Fibroblast of skin of left biceps (primary cell): ENCODE measurements around the gene MAMLD1.

ENCODE experiments used
- DNase-seq, 2 experiments: peaks; one replicate each; pipeline ENCODE4 v3.0.0-alpha.2; 2013; ENCODE audit warnings: low read depth in 2 of 2

Gene MAMLD1

DNA sequence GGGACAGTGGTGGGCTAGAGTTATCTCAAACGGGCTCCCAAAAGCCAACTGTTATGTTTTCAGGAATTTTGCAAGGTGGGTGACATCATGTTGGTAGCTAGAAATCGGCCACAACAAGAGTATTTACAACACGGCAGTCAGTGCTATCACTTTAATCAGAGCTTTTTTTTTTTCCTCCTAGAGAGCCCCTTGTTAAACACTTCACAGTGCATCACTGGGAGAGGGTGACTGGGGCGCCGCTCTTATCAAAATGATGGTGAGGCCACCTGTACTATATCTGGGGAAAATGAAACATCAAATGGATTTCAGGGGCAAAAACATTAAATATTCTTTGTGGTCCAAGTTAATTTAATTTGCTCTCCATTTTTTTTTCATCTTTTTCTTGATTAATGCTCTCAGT lies 44.9 kb downstream of the MAMLD1 start:
- no peak for DNase-seq

DNA sequence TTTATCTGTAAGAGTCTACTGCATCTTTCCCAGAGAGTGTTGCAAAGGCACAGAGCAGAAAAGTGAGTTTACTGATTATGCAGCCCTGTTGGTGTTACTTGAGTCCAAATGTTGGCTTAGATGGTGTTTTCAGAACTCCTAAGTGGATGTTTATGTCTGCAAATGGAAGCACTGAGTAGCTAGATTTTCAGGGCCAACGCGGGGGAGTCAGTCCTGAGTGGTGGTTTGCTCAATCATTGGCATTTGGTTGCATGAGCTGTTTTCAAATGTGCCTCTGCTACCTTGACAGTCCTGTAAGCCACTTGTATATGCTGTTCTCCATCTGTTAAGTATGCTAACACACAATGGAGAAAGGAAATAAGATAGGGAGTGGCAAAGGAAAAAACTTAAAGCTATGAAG lies 45.4 kb downstream of the MAMLD1 start:
- DNase-seq: no peak

DNA sequence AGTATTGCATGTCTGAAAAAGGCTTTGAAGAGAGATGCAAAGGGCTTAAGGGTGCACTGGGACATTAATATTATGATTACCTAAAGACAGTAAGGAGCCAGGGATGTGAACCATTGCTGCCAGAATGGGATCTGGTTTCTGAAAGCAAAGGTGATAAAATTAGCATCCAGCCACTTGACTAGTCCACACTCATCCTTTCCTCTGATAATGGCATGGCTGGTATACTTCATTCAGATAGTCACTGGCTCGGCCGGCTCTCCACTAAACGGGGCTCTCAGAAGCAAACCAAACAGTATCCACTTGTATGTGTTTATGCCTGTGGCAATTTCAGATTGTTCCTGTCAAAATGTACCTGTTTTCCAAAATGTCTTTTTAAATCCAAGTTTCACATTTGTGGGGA lies 46.4 kb downstream of the MAMLD1 start:
- DNase-seq: no peak

- no peak for DNase-seq
Measured at GRCh38 chrX:150409964-150410363, 46.8 kb downstream of the MAMLD1 start.

DNA sequence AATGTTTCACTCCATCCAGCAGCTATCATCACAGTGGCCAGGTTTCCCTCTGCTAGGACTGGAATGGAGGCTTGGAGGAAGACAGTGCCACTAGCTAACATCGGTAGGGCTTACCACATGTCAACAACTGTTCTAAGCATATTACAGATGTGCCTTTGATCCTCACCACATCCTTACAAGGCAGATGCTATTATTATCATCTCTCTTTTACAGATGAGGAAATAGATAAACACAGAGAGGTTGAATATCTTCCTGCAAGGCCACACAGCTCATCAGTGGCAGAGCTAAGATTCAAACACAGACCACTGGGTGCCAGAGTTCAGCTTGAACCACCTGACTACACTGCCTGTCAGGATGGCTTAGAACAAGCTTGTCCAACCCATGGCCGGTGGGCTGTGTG lies 47.4 kb downstream of the MAMLD1 start:
- DNase-seq: no peak

GRCh38 chrX:150411656-150412055 lies 48.5 kb downstream of the MAMLD1 start:
- DNase-seq: no peak

- no peak for DNase-seq
Measured at GRCh38 chrX:150414228-150414627, 51.1 kb downstream of the MAMLD1 start.

DNA sequence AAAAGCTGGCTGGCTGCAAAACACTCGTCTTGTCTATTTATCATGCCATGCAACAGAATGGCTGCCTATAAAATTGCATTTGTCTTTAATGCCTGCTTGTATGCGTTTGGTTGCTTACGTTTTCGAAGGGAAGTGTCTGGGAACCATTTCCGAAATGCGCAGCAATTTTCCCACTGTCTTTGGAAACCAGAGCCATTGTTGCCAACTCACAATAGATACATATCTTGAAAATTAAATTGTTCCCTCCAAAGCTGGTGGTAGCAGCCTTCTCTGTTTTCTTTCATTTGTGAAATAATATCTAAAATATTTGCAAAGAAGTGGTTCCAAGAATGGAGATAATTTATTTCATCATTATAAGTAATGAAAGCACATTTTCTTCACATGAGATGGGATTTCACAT lies 53.4 kb downstream of the MAMLD1 start:
- DNase-seq: no peak

DNA sequence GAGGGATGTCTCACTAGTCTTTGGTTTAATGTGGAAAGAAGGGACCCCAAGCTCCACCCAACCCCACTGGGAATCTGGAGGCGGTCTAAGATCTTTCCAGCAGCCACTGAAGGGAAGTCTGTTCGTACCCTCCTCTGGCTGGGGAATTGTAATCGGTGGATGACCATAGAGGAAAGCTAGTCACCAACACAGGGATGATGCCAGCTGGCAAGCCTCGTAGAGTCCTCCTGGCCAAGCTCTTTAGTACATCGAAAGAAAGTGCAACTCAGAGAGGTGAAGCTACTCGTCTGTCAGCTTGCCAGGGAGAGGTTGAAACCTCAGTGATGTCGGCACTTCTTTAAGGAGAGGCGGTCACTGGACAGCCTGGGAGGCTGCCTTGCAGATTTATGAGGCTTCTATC lies 58.7 kb downstream of the MAMLD1 start:
- DNase-seq: no peak

DNA sequence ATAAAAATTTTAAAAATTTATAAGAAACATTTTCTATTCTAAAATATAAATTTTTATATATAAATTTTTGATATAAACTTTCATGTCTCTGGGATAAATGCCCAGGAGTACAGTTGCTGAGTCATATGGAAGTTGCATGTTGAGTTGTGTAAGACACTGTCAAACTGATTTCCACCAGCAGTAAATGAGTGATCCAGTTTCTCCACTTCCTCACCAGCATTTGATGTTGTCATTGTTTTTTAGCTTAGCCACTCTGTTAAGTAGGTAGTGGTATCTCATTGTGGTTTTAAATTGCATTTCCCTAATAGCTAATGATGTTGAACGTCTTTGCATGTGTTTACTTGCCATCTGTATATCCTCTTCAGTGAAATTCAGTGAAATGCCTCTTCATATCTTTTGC lies 66.5 kb downstream of the MAMLD1 start:
- peak; percentile 33 to 35 for DNase-seq

DNA sequence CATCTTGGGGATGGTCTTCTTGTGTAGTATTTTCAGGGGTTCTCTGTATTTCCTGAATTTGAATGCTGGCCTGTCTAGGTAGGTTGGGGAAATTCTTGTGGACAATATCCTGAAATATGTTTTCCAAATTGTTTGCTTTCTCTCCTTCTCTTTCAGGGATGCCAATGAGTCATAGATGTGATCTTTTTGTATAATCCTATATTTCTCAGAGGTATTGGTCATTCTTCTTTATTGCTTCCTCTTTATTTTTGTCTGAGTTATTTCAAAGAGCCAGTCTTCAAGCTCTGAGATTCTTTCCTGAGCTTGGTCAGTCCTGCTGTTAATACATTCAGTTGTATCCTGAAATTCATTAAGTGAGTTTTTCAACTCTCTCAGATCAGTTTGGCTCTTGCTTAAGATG lies 73.1 kb downstream of the MAMLD1 start:
- no peak for DNase-seq

DNA sequence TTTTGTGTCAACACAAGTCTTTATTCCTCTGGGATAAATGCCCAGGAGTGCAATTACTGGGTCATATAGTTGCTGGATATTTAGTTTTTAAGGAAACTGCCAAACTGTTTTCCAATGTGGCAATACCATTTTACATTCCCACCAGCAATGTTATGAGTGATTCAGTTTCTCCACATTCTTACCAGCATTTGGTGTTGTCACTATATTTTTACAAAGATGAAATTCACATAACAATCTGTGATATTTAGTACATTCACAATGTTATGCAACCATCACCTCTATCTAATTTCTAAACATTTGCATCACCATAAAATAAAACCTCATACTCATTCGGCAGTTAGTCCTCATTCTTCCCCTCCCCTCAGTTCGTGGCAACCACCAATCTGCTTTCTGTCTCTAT lies 75.0 kb downstream of the MAMLD1 start:
- peak; percentile 5 to 8 for DNase-seq

GRCh38 chrX:150446151-150446550 lies 83.0 kb downstream of the MAMLD1 start:
- DNase-seq: no peak

DNA sequence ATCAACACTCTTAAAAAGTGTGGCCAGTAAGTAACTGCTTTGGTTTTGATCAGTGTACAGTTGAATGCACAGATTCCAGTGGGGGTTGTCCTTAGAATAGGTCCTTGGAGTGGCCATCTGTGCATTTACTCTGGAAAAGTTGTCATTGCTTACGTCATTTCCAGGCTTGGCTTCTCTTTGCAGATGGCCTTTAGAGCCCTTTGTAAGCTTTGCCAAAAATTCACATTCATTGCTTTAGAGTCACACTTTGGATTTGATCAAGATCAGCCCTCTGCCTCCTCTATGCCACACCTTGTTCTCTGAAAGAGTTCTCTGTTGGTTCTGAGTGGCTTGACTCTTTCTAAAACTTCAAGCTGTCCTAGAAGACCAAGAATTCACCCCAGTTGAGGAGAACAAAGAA lies 83.9 kb downstream of the MAMLD1 start:
- no peak for DNase-seq

- DNase-seq: no peak
Measured at GRCh38 chrX:150449313-150449712, 86.2 kb downstream of the MAMLD1 start.

DNA sequence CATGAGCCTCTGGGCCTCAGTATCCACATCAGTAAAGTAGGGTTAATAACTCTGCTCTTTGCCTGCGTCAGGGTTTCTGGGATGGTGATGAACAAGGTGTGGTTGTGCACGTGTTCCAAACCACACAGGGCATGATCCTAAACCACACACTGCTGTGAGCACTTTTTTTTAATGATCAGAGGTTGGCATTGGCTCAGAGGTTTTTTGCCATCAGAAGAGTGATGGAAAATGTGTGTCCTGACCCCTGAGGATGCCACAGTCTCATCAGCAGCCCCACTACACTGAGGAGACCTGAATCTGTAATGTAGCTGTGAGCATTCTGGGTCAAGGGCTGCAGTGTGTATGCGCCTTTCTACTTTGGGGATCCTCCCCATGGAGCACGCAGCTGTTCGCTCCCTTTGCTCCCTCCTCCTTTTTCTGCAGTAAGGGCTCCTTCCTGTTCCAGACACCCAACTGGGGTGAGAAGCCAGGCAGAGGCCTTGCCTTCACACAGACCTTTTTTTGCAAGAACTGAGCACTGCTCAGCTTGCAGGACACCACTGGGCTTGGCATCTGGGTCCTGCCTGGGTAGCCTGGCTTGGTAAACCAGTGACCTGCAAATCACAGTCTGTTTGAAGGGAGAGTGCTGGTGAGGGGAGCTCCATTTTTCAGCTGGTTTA lies 87.5 kb downstream of the MAMLD1 start:
- no peak for DNase-seq

- DNase-seq: no peak
Measured at GRCh38 chrX:150451953-150452352, 88.8 kb downstream of the MAMLD1 start.

DNA sequence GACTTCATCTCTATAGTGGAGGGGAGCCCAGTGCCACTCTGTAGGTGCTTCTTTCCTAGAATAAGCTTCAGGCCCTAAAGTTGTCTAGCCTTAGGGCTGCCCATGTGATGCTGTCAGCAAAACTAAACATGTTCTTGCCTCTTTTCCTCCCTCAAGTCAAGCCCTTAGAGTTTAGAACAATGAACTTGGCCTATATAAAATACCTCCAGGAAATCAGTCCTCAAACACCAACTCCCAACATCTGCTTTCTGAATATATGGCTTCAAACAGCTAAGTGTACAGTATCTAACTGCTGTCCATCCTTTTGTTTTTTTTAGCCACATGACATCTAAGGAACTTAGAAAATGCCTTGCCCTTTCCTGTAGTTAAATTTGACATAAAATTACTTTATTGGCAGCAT lies 91.0 kb downstream of the MAMLD1 start:
- no peak for DNase-seq

DNA sequence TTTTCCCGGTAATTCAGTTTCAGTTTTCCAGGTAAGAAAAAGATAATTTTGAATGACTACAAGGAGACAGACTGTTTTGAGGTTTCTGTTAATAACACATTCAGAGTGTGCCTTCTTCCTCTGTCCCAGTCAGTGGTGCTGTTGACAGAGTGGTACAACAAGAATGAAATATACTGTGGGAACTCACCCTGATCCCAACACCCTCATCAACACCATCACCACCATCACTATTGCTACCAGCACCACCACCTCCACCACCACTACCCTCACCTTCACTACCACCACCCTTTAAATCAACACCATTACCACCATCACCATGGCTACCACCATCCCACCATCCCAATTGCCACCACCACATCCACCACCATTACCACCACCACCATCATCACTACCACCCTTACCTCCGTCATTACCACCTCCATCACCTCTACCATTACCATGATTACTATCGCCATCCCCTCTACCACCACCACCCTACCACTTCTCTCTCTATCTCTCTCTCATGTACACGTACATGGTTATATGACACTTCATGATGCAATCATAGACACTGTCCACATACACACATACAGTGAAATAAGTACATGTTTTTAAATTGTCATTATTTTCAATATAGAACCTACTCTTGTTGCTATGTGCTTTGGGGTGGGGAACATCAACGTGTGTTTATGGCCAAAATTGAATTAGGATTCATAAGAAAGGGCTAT lies 91.5 kb downstream of the MAMLD1 start:
- DNase-seq: no peak

- no peak for DNase-seq
Measured at GRCh38 chrX:150455215-150455608, 92.1 kb downstream of the MAMLD1 start.

DNA sequence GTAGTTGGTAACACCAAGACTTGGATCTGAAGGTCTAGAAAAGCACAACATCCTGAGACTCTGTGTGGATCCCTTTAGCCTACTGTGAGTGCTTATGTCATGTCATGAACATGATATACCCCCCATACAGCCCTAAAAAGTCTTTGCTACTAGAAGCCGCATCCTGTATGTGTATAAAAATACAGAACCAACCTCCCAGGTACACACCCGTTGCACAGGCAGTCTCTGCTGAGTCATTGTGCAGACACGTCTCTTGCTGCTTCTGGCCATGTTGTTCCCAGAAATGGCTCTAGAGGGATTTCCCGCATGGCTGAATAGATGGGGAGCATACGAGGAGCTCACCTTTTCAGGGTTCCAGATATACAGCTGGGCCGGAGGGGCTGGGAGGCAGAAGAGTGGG lies 93.3 kb downstream of the MAMLD1 start:
- no peak for DNase-seq

GRCh38 chrX:150456941-150457340 lies 93.8 kb downstream of the MAMLD1 start:
- DNase-seq: no peak

DNA sequence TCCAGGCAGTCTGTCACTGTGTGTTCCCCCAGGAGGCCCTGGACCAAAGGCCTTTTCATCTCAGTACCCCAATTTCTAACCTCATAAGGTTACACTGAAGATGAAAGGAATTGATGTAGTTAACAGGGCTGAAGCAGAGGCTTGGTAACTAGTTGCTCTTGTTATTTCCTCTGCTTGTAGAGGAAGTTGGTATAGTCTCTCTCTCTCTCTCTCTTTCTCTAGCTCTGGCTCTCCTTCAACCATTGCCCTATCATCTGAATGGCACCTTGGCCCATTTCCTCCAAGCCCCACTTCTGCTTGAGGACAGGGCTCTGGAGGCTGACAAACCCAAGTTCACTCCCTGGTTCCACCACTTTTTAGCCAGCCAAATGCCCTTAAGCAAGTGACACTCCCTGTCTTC lies 96.1 kb downstream of the MAMLD1 start:
- DNase-seq: no peak

- no peak for DNase-seq
Measured at GRCh38 chrX:150460063-150460462, 96.9 kb downstream of the MAMLD1 start.
